ENCODE data around the gene DCLK1. TPM values are rescaled to one million over a fixed set of nuclear protein-coding genes. Genes with fewer than 3 reads are reported as not detected.

DCLK1 gene
- total RNA-seq, 1 donor from 2014 or later, result 9.9 TPM

DNA sequence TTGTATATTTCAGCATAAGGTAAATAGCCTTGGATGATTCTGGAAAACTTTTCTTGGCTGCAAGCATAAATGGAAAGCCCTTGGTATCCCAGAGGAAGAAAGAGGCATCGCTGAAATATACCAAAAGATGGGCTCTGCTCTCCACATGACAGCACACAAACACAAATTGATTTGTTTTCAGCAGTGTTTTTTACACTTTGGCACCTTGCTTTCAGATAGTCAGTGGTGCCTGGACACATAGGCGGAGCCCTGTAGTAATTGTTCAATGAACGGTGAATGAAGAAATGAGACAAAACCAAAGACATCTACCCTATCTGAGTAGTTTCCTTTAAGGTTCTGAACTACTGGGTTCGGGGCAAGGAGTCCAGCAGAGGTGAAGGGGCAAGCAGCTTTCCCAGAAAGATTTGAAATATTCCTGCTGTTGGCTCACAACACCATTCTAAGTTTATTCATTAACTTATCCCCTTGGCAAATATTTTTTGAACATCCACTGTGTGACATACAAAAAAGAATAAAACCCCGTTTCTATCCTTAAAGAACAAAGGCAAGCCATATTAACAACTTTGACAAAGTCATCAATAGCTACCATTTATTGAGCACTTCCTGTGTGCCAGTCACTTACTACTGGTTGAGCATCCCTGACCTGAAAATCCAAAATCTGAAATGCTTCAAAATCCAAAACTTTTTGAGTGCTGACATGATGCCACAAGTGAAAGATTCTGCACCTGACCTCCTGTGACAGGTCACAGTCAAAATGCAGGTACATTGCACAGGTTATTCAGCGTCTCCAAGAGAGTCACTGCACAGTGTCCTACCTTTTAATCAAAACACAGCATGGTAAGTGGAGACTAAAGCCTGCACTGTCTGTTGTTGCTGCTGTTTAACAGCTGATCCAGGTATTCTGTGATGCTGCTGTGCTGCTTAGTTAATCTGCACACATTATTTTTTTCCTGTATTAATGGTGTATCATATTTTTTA lies 238.1 kb downstream of the DCLK1 start:
- ATAC-seq (no peak), DNase-seq (no peak)
- intact Hi-C loops (cut with micrococcal nuclease), result no loop called here

DNA sequence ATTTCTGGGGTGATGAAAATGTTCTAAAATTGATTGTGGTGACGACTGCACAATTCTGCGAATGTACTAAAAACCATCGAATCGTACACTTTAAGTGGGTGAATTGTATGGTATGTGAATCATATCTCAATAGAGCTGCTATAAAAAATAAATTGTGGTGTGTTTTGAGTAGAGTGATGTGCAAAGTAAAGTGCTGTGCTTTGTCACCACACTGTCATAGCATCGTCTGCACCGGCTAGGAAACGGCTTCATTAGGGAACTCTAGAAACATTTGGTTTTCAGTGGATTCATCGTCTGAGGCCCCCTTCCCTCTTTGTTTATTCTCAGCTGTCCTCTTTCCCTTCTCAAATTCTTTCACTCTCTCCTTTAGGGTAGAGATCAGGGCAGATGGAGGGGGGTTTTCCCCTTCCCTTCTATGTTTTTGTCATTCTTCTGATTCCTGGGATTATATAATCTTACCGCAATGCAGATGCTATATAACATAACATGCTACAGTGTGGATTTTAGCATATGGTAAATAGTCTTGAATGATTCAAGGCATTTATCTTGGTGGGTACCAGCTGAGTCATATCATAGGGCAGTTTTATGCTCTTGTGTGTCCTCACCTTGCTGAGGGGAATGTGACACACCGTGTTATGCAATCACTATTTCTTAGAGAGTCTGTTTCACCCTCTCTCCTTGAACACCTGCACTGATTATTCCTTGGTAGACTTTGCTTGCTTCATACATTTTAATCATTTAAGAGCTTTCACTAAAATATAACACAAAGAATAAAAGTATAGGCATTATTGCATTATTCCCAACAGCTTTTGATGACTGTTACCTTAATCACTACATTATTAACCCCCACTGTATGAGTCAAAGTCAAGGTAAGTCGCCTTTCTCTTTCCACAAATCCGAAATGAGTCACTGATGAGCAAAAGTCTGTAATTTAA lies 239.4 kb downstream of the DCLK1 start:
- intact Hi-C loops (cut with micrococcal nuclease), result no loop called here
- ATAC-seq (no peak), DNase-seq (no peak)

DNA sequence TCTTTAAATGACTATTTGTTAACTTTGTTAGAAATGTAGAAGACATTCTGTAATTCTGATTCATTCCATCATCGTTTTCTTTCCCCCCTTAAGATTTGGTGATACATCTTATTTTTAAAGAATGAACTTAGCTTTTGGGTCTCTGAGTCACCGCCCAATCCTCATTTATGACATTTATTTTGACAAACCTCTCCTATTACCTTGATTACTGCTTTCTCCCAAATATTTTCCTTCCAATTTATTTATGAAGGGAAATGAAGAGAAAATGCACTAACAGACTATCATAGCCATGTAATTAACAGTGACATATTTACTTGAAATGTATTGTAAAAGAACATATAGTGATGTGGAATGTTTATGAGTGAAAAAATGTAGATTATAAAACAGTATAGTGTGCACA lies 241.6 kb downstream of the DCLK1 start:
- DNase-seq (no peak), ATAC-seq (no peak)
- intact Hi-C loops (cut with micrococcal nuclease), result no loop called here

DNA sequence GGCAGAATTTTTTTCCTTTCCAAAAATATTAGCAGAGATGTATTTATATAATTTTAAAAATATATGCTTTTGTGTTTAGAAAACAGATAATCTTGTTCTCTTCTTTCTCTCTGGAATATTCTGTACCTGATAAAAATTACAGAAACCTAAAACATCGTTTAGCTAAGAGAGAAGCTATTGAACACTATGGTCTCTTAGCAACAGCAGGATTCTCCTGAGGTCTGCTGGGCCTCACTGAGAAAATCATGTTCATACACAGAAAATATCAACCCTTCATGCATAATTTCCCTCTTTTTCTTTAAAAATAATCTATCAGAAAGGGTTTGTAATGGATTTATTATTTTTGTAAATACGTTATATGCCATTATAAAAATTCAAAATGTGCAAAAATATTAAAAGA lies 242.2 kb downstream of the DCLK1 start:
- no peak for DNase-seq
- intact Hi-C loops (cut with micrococcal nuclease), result no loop called here
- no peak for ATAC-seq

DNA sequence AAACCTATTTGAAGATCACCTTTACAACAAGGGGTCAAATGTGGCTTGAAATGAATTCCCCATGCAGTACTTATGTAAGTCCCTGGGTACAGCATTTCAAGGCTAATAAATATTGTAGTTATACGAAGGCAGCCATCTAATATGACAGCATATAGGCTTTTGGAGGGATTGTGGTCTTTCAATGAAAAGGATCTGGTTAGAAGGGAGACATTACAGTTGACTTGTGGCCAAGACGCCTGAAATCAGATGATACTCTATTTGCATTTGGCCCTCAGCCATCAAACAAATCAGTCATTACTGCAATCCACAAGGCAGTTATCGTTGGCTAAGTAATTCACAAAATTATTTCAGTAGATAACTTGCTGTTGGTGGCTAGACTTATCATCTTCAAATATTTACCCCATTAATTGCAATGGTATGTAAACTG lies 242.7 kb downstream of the DCLK1 start:
- intact Hi-C loops (cut with micrococcal nuclease), result no loop called here
- DNase-seq (no peak), ATAC-seq (no peak)

DNA sequence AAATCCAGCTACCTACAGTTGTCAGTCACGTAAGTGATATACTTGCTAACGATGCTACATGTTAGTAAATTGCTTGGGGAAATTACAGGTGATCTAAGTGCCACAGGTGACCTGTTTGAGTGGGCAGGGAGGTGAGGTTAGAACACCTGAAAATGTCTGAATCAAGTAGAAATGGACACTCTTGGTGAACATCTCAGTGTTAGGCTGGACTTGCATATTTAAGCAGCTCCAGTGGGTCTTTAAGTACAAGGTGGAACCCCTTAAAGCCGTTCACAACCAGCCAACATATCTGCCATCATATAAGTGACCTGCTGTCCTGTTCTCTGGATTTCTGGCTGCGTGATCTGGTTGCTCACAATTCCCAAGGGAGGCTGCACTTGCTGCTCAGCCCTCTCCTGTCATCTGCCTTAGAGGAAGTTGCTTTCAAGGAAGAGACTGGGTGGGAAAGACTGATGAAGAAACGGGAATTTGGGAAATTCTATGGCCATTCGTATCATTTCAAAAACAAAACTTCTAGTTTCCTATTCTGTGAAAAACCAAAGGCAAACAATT lies 244.0 kb downstream of the DCLK1 start:
- peak; percentile 43 for ATAC-seq
- intact Hi-C loops (cut with micrococcal nuclease), result no loop called here
- no peak for DNase-seq

DNA sequence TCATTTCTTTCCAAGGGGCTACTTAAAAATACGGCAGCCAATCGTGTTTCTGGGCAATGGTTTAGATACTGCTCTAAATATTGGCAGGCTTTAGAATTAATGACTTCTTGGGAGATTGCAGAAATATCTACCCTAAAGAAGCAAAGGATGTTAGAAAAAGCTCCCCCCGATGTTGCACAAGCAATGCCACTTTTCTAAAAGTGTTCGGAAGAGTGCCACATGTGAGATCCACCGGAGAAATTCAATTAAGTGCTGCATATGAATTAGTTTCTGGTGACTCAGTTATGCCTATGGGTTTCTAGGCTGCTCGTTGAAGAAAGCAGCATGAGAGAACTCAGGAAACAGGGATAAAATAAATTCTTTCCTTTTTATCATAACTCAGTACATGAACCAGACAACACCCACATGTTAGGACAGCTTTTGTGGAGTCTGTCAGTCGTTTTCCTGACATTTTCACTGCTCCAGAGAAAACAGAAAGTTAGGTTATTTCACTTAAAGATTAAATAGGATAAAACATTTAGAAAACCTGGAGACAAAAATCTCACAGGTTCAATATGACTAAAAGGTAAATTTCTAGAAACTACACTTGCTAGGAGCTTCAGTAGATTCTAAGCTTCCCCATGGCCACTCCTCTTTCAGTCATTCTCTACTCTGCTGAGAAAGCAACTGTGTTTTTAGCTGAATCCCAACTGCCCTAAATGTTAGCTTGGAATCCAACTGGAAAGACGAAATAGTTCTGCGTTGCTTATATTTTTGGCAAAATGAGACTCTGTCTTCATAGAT lies 244.7 kb downstream of the DCLK1 start:
- intact Hi-C loops (cut with micrococcal nuclease), result no loop called here
- ATAC-seq, result peak; percentile 11
- DNase-seq, result no peak

DNA sequence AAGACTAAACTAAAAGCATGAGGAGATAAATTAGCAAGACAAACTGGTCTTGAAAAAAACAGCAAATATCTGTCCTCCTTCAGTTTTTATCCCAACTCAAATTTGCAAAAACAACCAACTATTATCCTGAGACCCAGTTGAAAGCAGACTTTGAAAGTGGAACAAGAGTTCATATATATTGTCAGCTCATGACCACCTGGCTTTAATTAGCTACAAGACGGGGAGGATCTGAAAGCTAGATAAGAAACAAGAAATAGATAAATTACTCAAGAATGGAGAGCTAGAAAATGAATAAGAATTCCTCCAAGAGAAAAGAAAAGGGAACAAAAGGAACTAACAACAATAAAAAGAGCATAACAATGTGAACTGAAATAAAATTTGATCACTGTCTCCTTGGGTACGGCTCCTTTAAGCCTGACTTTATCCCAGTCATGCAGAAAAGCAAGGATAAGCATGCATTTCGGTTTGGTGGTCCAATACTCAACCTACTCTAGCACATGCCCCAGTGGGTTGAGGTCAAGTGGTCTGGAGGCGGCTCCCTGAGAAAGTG lies 246.9 kb downstream of the DCLK1 start:
- DNase-seq (no peak), ATAC-seq (no peak)
- intact Hi-C loops (cut with micrococcal nuclease), result no loop called here

DNA sequence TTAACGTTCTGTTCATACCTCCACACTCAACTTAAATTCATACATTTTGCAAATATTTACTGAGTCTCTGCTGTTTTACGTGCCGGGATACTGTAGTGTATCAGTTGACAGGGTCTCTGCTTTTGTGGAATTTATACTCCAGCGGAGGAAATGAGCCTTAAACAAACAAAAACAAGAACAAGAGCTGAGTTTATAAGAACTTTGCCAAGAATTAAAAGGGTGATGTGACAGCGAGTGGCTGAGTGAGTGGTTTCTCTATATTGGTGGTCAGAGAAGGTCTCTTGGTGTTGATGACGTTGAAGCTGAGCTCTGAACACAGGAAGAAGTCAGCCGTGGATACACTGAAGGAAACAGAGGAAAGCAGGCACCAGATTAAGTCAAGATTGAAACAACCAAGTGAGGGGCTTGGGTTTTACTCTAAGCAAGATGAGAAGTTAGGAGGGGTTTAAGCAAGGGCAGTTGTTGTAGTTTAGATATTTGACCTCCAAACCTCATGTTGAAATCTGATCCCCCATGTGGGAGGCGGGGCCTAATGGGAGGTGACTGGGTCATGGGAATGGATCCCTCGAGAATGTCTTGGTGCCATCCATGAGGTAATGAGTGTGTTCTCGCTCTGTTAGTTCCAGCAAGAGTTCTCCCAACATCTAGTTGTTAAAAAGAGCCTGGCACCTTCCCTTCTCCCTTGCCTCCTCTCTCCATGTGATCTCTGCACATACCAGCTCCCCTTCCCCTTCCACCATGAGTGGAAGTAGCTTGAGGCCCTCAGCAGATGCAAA lies 248.3 kb downstream of the DCLK1 start:
- DNase-seq, result no peak
- ATAC-seq, result no peak
- intact Hi-C loops (cut with micrococcal nuclease), result no loop called here

DNA sequence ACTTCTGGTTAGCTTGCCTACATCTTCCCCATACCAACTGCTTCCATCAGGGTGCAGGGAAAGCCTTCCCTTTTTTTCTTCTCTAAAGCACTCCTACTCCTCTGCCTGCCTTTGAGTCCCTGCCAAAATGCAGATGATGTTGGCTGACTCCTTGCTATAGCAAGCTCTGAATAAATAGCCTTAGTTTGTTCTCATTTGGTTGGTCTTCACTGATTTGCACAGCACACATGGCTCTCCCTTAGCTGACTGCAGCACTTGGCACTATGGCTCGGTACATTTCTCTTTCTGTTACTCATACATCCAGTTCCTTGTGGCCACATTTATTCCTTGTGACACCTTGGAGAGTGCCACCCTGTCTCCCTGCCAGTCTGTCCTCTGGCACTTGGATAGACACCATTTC lies 249.8 kb downstream of the DCLK1 start:
- intact Hi-C loops (cut with micrococcal nuclease), result no loop called here
- peak; percentile 35 for ATAC-seq
- no peak for DNase-seq

DNA sequence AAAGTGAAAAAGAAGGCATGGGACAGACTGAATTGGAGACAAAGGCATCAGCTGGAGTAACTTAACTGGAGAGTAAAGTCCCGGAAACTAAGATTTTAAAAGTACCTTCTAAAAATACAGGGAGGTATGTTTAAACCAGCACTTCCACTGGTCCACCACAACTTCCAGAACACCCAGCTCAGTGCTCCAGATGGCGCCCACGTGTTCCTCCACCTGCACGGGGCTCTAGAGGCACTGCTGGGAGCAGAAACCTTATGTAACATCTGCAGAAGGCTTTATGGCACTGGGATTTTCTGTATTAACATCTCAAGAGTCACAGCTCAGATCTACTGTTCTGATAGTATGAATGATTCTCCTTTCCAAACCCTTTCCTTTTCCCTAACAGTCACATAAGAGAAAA lies 252.1 kb downstream of the DCLK1 start:
- intact Hi-C loops (cut with micrococcal nuclease), result no loop called here
- no peak for ATAC-seq
- DNase-seq, result no peak

DNA sequence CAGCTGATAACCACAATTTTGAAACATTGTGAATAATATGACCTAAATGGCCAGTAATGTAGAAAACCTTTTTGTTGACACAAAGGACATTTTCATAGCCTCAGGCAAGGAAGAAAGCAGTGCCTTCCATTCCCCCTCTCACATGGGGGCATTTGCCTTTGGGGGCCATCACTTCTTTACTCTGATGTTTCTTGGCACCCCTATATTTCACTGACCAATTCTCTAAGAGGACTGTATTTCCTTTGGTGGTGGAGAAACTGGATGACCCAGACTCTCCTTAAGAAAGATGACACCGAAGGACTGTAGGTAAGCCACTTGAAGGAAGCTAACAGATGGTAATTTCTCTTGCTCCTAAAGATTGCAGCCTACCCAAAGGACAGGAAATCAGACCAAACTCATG lies 254.6 kb downstream of the DCLK1 start:
- ATAC-seq (no peak), DNase-seq (no peak)
- intact Hi-C loops (cut with micrococcal nuclease), result no loop called here

DNA sequence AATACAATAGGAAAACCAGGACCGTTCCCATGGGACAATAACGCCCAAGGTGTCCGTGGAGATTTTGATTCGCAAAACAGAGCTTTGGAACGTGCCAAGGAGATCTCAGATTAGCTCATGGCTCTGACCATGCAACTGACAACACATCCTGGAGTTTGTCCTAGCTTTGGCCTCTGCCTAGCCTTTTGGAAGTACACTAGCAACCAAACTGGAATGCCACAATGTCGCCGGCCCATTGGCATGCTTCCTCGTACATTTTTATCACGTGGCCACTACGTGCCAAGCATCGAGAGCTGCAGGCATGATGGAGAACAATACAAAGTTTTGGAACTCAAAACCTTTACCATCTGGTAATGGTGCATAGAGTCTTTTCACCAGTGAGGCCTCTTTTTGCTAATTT lies 256.5 kb downstream of the DCLK1 start:
- intact Hi-C loops (cut with micrococcal nuclease), result no loop called here
- DNase-seq (peak; percentile 66), ATAC-seq (peak; percentile 88)

DNA sequence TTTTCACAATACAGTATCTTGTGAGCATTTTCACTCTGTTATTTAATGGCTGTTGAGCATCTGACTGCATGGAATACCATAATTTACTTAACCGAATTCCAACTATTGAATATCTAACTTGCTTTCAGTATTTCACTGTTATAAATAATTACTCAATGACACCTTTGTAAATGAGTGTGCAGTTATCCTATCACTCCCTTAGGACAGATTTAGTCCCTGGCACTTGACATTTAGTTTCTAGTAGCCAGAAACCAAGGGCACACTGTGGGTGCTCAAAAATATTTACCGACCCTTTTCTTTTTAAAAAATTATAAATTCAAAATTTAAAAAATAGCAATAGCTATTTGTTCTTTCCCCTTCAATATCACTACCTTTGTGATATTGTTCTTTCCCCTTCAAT lies 258.8 kb downstream of the DCLK1 start:
- ATAC-seq, result peak; percentile 64
- intact Hi-C loops (cut with micrococcal nuclease), result no loop called here
- no peak for DNase-seq

DNA sequence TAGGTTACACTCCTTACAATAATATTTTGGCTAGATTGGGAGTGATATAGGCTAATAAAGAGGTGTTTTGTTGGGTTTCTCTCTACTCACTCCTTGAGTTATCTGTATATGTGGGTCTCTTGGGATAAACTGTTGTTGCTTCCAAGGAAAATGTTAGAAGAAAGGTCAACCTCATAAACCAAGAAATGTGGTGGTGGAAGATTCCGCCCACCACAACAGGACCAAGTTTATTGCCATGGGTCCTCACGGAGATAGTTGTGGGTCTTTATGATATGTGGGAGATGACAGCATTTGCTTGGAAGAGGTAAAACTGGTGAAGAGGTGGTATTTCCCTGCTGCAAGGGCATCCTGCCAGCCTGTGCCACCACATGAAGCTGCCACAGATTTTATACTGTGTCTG lies 259.6 kb downstream of the DCLK1 start:
- DNase-seq, result no peak
- intact Hi-C loops (cut with micrococcal nuclease), result no loop called here
- no peak for ATAC-seq

DNA sequence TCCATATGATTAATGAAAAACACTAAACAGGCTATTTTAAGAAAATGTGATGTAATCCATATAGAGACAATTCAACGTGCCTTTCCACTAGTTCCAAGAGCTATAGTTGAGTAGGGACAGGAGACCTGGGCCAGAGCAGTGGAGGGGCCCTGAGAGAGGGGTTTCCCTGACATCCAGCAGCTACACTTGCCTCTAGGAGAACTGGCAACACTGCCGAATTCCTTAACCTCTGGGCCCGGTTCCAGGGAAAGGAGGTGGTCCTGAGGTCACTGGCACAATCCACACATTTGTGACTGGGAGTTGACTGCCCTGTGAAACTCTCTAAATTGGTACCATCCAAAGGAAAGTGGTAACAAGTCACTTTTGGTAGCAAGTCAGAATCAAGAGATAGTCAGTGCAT lies 264.4 kb downstream of the DCLK1 start:
- intact Hi-C loops (cut with micrococcal nuclease), result no loop called here
- DNase-seq (peak; percentile 45), ATAC-seq (peak; percentile 81)

DNA sequence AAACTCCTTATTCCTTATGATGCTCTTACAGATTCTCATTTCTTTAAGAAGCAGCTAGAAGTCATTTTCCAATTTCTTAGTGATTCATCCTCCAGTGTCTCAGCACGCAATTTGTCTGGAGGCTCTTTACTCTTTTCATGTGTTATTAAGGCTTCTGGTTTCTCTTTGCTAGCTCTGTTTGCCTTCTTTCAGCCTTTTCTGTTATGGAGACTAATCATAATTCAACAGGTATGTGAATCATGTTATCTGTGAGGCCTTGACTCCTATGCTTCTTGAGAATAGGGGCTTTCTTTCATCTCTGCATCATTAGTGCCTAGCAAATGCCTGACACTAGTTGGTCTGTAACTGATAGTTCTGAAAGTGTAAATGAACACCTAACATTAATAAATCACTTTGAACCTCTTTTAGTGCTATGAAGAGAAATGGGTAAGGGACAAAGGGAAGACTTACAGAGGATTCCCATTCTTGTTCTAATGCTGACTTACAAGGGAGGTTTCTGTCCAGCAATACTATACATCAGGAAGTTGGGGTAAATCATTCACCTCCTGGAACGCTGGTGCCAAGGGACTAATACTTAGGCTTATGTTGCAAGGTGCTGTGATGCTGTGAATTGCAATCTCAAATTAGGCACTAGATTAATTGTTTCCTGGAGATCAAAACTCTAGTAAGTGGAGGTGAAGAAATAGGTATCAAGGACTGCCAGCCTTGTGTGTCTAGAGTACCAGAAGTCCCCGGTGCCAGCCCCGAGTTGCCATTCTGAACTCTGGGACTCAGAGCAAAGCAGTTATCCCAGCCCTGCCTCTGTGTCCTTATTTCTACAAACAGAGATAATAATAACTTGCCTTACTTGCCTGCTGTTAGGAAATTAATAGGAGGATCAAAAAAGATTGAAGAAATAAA lies 265.6 kb downstream of the DCLK1 start:
- no peak for DNase-seq
- peak; percentile 47 for ATAC-seq
- intact Hi-C loops (cut with micrococcal nuclease), result no loop called here

Data from left ventricle myocardium superior (tissue), 1 donor.